Gastroesophageal sphincter (tissue), 4 donors: ENCODE measurements around the gene APOOL. TPM values are rescaled to one million over a fixed set of nuclear protein-coding genes. Genes with fewer than 3 reads are reported as not detected.

Experiments
- ATAC-seq: fragments of 150-250 bp; one replicate; pipeline ENCODE4 v1.9.1; 2016; ENCODE audit warnings: mild to moderate bottlenecking, moderate library complexity
- H3K27ac ChIP-seq, 4 donors: fragments of 200-600 bp; sonication (generic) in 3 of 4; 1 replicate in 3 of 4; 2 replicates in 1 of 4; pipeline ENCODE4 v1.5.1; 2016 to 2019
- H3K27me3 ChIP-seq: fragments of 200-600 bp; sonication (generic); one replicate; pipeline ENCODE4 v1.5.1; 2019
- H3K36me3 ChIP-seq, 2 donors: fragments of 200-600 bp; sonication (generic); one replicate each; pipeline ENCODE4 v1.5.1; 2019; ENCODE audit warnings: control low read depth in 1 of 2
- H3K4me1 ChIP-seq, 3 donors: fragments of 200-600 bp; sonication (generic); 1 replicate in 2 of 3; 2 replicates in 1 of 3; pipeline ENCODE4 v1.5.1; 2016 to 2019; ENCODE audit warnings: control low read depth in 2 of 3
- H3K4me3 ChIP-seq, 2 donors: fragments of 200-600 bp; sonication (generic); one replicate each; pipeline ENCODE4 v1.5.1; 2019; ENCODE audit warnings: mild to moderate bottlenecking in 1 of 2, moderate library complexity in 1 of 2
- H3K9me3 ChIP-seq, 3 donors: fragments of 200-600 bp; sonication (generic); one replicate each; pipeline ENCODE4 v1.5.1; 2017 to 2019; ENCODE audit warnings: control low read depth in 2 of 3
- EP300 ChIP-seq: sonication (generic); formaldehyde crosslinking; IDR thresholded peaks from one replicate; pipeline ENCODE4 v1.6.1; 2017; ENCODE audit warnings: antibody characterized with exemption, mild to moderate bottlenecking
- POLR2A ChIP-seq, 2 donors: fragments of 450-650 bp; IDR thresholded peaks; one replicate each; pipeline ENCODE4 v1.6.1; 2017; ENCODE audit warnings: antibody characterized with exemption in 2 of 2, mild to moderate bottlenecking in 2 of 2, moderate library complexity in 1 of 2
- POLR2AphosphoS5 ChIP-seq: sonication (generic); formaldehyde crosslinking; IDR thresholded peaks from one replicate; pipeline ENCODE4 v1.6.1; 2017; ENCODE audit warnings: antibody characterized with exemption
- WGBS, 2 donors: methylation state at CpG; one replicate each; pipeline ENCODE4 v1.1.5; 2018; ENCODE audit warnings: low coverage in 1 of 2; 5-methylcytosine and 5-hydroxymethylcytosine counted together
- total RNA-seq, 4 donors: library from RNA; depleted of rRNA; stranded (reverse); fragments of >200 nt; gene quantifications; one replicate each; pipeline ENCODE4 v1.1.0, GENCODE V29; 2016
- TF ChIP-seq, protein P1 (sequence below), 4 experiments: fragments of 200-600 bp in 2 of 4; fragments of 450-650 bp in 2 of 4; sonication (generic) in 1 of 4; IDR thresholded peaks; one replicate each; pipeline ENCODE4 v1.5.1; 2017 to 2019; ENCODE audit warnings: antibody characterized with exemption in 4 of 4, mild to moderate bottlenecking in 2 of 4, moderate library complexity in 2 of 4

APOOL gene
- total RNA-seq, 4 donors from 2014 or later, result 20.5 to 34.7 (median 24.3) TPM

GRCh38 chrX:85020216-85020615 is 16.5 kb downstream of the APOOL start:
- 84% methylated on average over 3 of the region's 4 CpGs; no CpG with 5 or more reads in 1 of the 2 donors for WGBS, 2 donors
- peaks cover 0 to 9% (median 0%) of the 10 kb centered on the region in 3 donors for H3K4me1 ChIP-seq
- no peak overlapping the region for H3K27ac ChIP-seq
- H3K36me3 ChIP-seq, result no peaks in the 10 kb centered on the region
- H3K4me3 ChIP-seq, result no peak overlapping the region
- ATAC-seq, result no peak
- H3K27me3 ChIP-seq, result no peaks in the 10 kb centered on the region
- no peaks in the 10 kb centered on the region for H3K9me3 ChIP-seq
- TF ChIP-seq POLR2A (IDR thresholded peaks at IDR 0.05), result no peak
- no peak for TF ChIP-seq POLR2AphosphoS5
- TF ChIP-seq, protein P1, sequence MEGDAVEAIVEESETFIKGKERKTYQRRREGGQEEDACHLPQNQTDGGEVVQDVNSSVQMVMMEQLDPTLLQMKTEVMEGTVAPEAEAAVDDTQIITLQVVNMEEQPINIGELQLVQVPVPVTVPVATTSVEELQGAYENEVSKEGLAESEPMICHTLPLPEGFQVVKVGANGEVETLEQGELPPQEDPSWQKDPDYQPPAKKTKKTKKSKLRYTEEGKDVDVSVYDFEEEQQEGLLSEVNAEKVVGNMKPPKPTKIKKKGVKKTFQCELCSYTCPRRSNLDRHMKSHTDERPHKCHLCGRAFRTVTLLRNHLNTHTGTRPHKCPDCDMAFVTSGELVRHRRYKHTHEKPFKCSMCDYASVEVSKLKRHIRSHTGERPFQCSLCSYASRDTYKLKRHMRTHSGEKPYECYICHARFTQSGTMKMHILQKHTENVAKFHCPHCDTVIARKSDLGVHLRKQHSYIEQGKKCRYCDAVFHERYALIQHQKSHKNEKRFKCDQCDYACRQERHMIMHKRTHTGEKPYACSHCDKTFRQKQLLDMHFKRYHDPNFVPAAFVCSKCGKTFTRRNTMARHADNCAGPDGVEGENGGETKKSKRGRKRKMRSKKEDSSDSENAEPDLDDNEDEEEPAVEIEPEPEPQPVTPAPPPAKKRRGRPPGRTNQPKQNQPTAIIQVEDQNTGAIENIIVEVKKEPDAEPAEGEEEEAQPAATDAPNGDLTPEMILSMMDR (IDR thresholded peaks at IDR 0.05), result no peak
- TF ChIP-seq EP300, result no peak

DNA sequence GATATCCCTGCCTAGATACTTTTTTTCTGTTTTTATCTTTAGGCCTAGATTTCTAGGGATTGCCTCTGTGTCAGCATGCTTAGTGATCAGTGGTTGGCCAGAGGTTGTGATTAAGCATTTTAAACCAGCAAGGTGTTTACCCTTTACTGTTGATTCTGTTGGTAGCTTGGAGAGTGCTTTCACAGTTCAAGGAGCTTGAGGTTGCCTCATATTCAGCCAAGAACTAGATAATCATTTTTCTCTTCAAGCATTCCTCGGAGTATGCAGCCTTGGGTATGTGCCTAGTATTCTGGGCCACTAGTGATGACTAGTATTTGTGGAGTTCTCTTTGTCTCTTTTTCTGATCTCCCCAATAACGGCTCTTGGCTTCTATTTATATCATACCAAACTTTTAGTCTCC is 20.4 kb downstream of the APOOL start:
- Histone ChIP-seq H3K9me3 (no peaks in the 10 kb centered on the region), H3K27ac (no peak overlapping the region), H3K27me3 (no peaks in the 10 kb centered on the region), H3K4me1 (peaks cover 0 to 9% (median 0%) of the 10 kb centered on the region in 3 donors), H3K4me3 (no peak overlapping the region), H3K36me3 (no peaks in the 10 kb centered on the region)
- WGBS, 2 donors, result 20 to 66% methylated on average over 2 of the region's 2 CpGs
- ATAC-seq, result no peak
- TF ChIP-seq POLR2AphosphoS5 (no peak), EP300 (no peak), POLR2A (IDR thresholded peaks at IDR 0.05) (no peak)
- TF ChIP-seq, protein P1 (IDR thresholded peaks at IDR 0.05), result no peak

- Histone ChIP-seq H3K27me3 (no peaks in the 10 kb centered on the region), H3K4me3 (no peak overlapping the region), H3K36me3 (no peaks in the 10 kb centered on the region), H3K27ac (no peak overlapping the region), H3K4me1 (peaks cover 0 to 9% (median 0%) of the 10 kb centered on the region in 3 donors), H3K9me3 (no peaks in the 10 kb centered on the region)
- TF ChIP-seq POLR2A (IDR thresholded peaks at IDR 0.05), result no peak
- TF ChIP-seq POLR2AphosphoS5, result no peak
- TF ChIP-seq EP300, result no peak
- TF ChIP-seq, protein P1 (IDR thresholded peaks at IDR 0.05), result no peak
- no peak for ATAC-seq
- 74 to 83% methylated on average over 1 to 3 of the region's 3 CpGs for WGBS, 2 donors
These were observed 20.9 kb downstream of the APOOL start for GRCh38 chrX:85024562-85024961.

DNA sequence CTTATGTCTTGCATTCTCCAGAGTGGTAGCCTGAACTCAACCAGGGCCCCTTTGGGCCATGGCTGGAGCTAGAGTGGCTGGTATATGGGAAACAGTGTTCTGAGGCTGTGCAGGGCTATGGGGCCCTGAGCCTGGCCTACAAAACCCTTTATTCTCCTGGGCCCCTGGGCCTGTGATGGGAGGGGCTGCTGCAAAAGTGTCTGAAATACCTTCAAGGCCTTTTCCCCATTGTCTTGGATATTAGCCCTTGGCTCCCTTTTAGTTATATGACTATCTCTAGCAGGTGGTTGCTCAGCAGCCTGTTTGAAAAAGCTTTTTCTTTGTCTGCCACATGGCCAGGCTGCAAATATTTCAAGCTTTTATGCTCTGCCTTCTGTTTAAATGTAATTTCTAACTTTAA is 22.5 kb downstream of the APOOL start:
- H3K4me3 ChIP-seq, result no peak overlapping the region
- H3K9me3 ChIP-seq, result no peaks in the 10 kb centered on the region
- H3K4me1 ChIP-seq, result peaks cover 0 to 17% (median 0%) of the 10 kb centered on the region in 3 donors
- TF ChIP-seq EP300 (no peak), POLR2A (IDR thresholded peaks at IDR 0.05) (no peak), POLR2AphosphoS5 (no peak)
- TF ChIP-seq, protein P1 (IDR thresholded peaks at IDR 0.05), result no peak
- H3K36me3 ChIP-seq, result no peaks in the 10 kb centered on the region
- no peaks in the 10 kb centered on the region for H3K27me3 ChIP-seq
- no peak for ATAC-seq
- no peak overlapping the region for H3K27ac ChIP-seq

DNA sequence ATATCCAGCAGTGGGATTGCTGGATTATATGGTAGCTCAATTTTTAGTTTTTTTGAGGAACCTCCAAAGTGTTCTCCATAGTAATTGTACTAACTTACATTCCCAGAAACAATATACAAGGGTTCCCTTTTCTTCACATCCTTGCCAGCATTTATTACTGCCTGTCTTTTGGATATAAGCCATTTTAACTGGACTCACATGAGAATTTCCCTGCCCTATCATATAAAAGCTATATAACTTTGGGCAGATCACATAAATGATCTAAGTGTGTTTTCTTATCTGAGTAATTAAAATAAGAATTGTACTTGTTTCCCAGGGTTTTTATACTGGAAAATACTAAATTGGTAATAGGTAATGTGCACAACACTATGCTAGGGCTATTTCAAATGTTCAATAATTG is 25.4 kb downstream of the APOOL start:
- Histone ChIP-seq H3K27ac (no peak overlapping the region), H3K4me3 (no peak overlapping the region), H3K27me3 (no peaks in the 10 kb centered on the region), H3K9me3 (no peaks in the 10 kb centered on the region), H3K36me3 (no peaks in the 10 kb centered on the region), H3K4me1 (peaks cover 0 to 23% (median 0%) of the 10 kb centered on the region in 3 donors)
- TF ChIP-seq, protein P1 (IDR thresholded peaks at IDR 0.05), result no peak
- TF ChIP-seq EP300, result no peak
- TF ChIP-seq POLR2AphosphoS5, result no peak
- TF ChIP-seq POLR2A (IDR thresholded peaks at IDR 0.05), result no peak
- no peak for ATAC-seq
